Stimulated activated CD8-positive, alpha-beta memory T cell treated with anti-CD3 and anti-CD28 coated beads, Interleukin-15, amount 100 ng/mL, for 1 hour (primary cell): ENCODE data around the gene PGM1.

Source experiments
- DNase-seq: peaks from one replicate; pipeline ENCODE4 v3.0.0-alpha.2; 2020; ENCODE audit warnings: low read depth

PGM1 gene

GRCh38 chr1:63633281-63633680 lies 40.1 kb downstream of the PGM1 start:
- DNase-seq = no peak

- DNase-seq = no peak
These were observed 41.3 kb downstream of the PGM1 start for GRCh38 chr1:63634471-63634870.

DNA sequence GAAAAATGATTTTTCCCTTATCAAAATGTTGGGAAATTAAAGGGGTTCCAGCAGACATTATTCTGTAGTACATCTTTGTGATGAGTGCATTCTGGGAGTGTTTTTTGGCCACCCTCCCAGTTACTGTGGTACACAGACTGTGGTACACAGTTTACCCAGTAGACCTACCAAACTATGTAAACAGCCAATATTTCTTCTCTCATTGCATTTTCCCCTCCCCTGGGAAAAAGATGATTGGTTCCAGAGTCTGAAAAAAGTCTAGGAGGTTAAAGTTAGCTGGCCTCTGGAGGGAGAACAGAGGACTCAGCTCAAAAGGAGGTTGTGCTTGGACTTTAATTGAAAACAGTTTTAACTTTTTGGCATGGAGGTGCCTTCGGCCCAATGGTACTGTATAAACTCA lies 42.5 kb downstream of the PGM1 start:
- no peak for DNase-seq

GRCh38 chr1:63636192-63637105 lies 43.2 kb downstream of the PGM1 start:
- no peak for DNase-seq

- DNase-seq = no peak
These were observed 45.3 kb downstream of the PGM1 start for GRCh38 chr1:63638471-63638870.

- no peak for DNase-seq
These were observed 45.7 kb downstream of the PGM1 start for GRCh38 chr1:63638875-63639274.

- DNase-seq = no peak
These were observed 47.7 kb downstream of the PGM1 start for GRCh38 chr1:63640633-63641567.

GRCh38 chr1:63641615-63642014 lies 48.4 kb downstream of the PGM1 start:
- DNase-seq = no peak

DNA sequence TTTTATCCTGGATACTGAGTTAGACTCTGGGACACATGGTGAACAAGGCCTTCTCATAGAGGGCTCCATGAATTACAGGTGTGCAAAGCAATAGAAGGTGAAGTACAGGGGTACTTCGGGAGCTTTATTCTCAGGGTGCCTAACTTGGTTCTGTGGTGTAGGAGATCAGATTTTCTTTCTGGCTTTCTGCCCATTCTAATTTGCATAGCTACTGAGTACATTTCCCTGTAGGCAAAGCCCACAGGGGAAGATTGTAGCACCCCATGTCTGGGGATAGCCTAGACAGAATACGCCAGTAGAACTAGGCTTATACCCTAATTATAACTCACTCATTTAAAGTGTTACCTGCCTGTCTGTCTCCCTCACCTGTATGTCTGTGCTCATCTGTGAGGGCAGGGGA lies 49.7 kb downstream of the PGM1 start:
- DNase-seq = no peak

- DNase-seq = no peak
These were observed 50.3 kb downstream of the PGM1 start for GRCh38 chr1:63643517-63643916.

- DNase-seq = no peak
These were observed 50.7 kb downstream of the PGM1 start for GRCh38 chr1:63643926-63644325.

- DNase-seq = no peak
These were observed 52.1 kb downstream of the PGM1 start for GRCh38 chr1:63645317-63645716.

GRCh38 chr1:63648689-63649088 lies 55.5 kb downstream of the PGM1 start:
- DNase-seq = no peak

DNA sequence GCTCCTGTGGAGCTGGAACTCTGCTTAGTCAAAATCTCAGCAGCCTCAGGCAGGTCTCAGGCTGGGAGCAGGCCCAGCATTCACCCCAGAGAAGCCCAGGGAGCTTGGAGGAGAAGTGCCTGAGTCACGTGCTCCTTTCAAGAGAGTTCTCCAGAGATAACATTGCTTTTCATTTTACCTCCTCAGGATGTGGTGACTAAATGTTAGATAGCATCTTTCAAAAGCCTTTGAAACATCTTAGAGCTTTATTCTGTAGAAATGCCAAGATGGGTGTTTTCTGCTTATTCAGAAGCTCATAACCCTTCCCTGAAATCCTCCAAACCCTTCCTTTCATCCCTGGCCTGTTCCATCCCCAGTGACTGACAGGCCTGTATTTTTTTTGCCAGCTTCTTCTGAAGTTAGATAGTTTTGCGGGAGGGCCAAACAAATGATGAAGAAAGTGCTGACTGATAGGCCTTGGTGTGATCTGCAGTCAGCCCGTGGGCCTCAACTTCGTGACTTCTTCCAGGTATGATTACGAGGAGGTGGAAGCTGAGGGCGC lies 58.0 kb downstream of the PGM1 start:
- no peak for DNase-seq

GRCh38 chr1:63653976-63654375 lies 60.8 kb downstream of the PGM1 start:
- no peak for DNase-seq

DNA sequence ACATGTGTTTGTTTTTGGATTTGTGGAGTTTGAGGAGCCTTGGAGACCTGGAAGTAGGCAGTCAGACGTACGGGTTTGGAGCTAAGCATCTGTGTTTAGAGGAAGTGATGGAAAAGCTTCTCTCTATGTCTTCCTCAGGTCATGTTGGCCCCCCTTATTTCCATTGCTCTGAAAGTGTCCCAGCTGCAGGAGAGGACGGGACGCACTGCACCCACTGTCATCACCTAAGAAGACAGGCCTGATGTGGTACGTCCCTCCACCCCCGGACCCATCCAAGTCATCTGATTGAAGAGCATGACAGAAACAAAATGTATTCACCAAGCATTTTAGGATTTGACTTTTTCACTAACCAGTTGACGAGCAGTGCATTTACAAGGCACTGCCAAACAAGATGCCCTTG lies 66.2 kb downstream of the PGM1 start:
- DNase-seq = no peak

GRCh38 chr1:63662056-63662836 lies 69.0 kb downstream of the PGM1 start:
- DNase-seq = no peak

GRCh38 chr1:63662841-63663240 lies 69.6 kb downstream of the PGM1 start:
- DNase-seq = no peak

DNA sequence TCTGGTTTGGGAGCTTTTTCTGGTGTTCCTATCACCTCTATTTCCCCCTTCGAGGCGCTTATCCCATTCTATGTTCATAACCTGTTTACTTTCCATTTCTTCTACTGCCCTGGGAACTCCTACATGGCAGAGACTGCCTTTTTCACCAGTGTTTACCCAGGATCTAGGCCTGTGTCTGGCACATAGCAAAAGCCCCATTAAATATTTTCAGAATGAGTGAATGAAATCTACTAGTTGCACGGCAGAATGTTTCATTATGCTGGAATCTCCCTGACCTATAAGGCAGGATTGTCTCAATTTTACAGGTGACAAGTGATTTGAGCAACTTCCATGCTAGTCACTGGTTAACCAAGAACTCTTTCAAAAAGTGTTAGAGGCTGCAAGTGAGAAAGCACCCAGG lies 70.1 kb downstream of the PGM1 start:
- DNase-seq = no peak

GRCh38 chr1:63663873-63664272 lies 70.7 kb downstream of the PGM1 start:
- DNase-seq = no peak

- no peak for DNase-seq
These were observed 71.5 kb downstream of the PGM1 start for GRCh38 chr1:63664742-63665141.

DNA sequence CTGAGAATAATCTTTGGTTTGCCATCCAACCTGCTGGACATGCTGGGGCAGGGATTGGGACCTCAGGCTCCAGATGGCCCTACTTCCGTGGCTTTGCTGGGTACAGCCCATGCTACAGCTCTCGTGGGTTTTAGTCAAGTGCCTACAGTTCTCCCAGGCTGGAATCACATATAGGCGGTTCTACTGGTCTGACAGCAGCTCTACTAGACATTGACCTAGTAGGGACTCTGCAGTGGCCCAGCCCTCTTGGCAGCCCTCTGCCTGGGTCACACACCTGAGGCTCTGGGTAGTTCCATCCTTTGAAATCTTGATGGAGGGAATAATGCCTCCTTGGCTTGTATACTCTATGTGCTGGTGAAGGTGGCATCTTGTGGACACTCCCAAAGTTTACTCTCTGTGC lies 72.2 kb downstream of the PGM1 start:
- no peak for DNase-seq
